Measurements from ENCODE around the gene SSC5D.
A peak's percentile ranks its signal among the peaks of the same experiment; 100 is the strongest.
"Not testable (repeated sequence)": the region's sequence is repeated elsewhere in the genome, so short reads cannot be mapped to it uniquely, and the experiment has no call there.

The SSC5D gene

DNA sequence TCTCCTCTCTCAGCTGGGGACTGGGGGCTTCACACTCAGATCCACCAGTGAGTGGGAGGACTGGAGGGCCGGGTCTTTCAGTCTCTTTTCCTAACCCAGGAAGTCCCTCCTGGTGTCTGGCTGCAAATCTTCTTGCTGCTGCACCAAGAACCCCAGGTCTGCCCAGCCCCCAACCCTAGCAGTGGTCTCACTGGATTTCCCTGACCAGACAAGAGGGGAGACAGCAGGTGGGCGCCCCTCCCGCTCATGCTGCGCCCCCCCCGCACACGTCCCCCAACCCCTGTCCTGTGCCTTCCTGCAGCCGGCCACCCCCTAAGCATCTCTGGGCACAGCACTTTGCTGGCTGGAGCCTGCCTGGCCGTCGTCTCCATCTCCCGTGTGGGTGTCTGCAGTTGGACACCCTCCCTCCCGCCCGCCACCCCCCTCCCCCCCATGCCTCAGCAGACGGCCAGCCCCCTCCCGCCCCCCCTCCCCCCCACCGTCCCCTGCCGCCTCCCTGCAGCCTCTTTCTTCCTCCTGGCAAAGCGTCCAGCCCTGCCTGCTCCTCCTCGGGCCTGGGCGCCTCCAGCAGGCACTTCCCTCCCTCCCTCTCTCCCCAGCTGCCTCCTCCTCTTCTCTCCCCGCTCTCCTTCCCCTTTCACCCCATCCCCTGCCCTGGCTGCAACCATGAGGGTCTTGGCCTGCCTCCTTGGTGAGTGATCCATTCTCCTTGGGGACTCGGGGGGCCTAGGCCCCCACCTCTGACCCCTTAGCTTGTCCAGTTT lies at the start of gene SSC5D:
Gene SSC5D, plus strand, starts transcription at position 513 of the 764 bp plus-strand sequence. Its CDS starts 154 bp downstream, at position 667.
- no peak for DNase-seq (ENCODE audit: low spot score)

DNA sequence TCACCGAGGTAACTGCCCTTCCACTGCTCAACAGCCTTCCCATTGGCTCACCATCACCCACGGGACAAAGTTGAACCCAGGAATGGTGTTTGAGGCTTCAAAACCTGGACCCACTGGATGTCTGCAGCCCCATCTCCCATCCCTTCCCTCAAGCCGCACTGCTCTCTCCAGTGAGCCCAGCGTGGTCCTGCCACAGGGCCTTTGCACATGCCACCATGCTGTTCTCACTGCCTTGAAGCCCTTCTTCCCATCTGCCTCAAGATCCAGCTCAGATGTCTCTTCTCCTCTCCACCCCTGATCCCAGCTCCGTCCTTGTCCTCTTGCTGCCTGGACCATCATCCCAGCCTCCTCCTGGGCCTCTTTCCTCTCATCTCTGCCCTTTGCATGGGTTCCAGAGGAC lies 49.2 kb upstream of the SSC5D start:
- no peak for DNase-seq (ENCODE audit: low spot score)

DNA sequence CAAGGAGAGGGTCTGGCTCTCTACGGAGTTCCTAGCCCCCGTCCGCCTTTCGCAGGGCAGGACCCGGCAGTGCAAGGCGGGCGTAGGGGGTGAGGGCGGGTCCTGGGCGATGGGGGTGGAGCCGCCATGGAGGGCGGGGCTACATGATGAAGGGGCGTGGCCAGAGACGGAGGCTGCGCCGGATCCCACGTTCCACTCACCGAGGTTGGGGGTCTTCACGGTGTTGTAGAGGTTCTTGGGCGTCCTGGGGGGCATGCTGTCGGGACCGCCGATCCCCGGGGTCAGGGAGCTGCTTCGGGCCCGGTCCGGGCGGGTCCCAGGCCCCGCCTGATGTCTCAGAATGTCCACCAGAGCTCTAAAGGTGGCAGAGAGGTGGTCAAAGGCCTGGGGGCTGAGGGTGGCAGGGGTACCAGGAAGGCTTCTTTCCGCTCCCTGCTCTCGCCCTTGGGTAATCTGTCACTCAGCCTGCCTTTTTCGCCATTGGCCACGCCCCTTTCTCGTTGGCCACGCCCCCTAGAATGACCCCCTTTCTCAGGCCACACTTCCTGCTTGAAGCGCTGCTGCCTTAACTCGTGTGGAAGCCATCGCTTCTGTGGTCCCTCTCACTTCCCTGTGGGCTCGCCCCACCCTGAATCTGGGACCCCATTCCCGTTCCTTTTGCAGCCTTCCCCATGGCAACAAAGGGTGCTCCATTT lies 47.7 kb upstream of the SSC5D start:
- no peak for DNase-seq (ENCODE audit: low spot score)

DNA sequence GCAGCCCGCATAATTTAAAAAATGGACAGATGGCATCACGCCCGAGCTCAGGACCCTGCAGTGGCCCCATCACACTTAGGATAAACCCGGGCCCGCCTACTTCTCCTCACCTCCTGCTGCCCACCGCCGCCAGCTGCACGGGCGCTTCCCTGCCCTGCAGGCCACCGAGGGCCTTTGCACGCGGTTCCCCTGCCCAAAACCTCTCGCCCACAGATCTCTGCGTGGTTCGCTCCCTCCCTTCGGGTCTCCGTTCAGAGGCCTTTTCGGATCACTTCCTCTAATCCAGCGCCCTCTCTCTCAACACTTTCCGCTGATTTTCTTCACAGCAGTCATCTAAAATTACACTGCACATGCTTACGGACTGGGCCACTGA lies 46.9 kb upstream of the SSC5D start:
- DNase-seq (ENCODE audit: low spot score): no peak

DNA sequence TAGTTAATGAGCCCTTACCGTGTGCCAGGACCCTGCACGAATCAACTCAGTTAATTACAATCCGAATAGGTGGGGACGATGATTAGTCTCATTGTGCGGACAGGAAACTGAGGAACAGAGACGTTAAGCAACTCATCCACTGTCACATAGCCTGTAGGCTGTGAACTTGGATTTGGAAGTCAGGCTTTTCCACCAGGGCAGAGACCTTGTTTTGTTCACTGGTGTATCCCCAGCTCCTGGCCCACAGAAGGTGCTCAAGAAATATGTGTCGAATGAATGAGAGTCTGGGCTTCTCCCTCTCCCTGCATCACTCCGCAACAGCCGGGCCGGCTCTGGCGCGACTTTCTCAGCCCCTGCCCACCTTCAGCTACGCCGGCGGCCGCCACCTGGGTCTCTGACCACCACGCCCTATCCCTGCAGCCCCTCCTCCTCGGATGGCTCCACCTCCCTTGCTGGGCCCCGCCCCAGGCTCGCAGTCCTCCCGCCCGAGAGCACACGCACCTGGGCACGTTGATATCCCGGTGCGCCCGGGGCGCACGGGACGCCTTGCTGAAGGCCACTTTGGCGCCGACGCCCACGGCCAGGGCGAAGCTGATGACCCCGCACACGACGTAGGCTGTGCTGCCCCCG lies 46.4 kb upstream of the SSC5D start:
- no peak for DNase-seq (ENCODE audit: low spot score)

DNA sequence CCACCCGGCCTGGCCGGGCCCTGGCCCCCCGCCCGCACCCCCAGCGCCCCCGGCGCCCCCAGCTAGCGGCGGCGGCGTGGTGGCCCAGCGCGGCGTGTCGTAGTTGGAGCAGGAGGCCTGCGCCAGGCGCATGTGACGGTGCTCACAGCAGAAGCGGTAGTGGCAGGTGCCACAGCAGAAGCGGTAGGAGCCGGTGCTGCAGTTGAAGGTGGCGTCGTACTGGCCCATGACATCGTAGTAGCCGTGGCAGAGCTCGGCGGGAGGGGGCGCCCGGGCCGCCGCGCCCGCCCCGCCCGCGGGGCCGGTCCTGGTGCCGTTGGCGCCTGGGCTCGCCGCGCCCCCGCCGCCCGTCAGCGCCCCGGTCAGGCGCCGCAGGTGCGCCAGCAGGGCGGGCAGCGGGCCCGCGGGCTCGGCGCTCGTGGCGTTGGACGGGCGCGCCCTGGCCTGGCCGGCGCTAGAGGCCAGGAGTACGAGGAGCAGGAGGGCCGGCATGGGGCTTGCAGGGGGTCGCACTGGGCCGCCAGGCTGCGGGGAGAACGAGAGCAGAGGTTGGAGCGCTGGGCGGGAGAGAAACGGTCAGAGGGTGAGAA lies 45.8 kb upstream of the SSC5D start:
- DNase-seq (ENCODE audit: low spot score): no peak

DNA sequence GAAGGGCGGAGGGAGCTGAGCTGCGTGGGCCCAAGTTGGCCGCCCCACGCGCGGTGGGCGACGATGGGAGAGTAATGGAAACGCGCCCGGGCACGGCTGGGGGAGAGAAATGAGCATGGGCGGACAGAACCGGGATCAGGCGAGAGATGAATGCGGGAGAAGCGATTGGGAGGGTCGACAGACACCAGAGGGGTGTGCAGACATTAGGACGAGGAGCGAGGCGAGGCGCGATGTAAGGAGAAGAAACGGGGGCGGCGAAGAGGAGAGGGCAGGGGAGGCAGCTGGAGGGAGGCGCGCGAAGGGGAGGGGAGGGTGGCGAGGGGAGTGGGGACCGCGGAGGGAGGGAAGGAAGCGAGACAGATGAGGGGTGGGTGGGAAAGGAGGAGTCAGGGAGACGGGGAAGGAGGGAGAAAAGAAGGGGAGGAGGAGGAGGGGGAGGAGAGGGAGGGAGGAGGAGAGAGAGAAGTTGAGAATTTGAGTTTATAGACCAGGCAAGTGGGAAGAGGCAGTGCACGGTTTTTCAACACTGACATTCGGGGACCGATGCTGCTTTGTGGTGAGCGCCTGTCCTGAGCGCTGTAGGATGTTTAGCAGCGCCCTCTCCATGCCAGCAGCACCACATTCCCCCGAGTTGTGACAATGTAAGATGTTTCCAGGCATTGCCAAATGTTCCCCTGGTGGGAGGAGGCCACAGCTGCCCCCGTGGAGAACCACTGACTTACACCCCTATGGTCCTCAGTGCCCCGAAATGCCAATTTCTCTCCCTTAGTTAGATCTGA lies 45.0 kb upstream of the SSC5D start, which contains the start of gene SHISA7:
Gene SHISA7, minus strand, starts transcription at position 256 of the 779 bp plus-strand sequence. CDS start 437 bp downstream, outside the sequence.
- no peak for DNase-seq (ENCODE audit: low spot score)

DNA sequence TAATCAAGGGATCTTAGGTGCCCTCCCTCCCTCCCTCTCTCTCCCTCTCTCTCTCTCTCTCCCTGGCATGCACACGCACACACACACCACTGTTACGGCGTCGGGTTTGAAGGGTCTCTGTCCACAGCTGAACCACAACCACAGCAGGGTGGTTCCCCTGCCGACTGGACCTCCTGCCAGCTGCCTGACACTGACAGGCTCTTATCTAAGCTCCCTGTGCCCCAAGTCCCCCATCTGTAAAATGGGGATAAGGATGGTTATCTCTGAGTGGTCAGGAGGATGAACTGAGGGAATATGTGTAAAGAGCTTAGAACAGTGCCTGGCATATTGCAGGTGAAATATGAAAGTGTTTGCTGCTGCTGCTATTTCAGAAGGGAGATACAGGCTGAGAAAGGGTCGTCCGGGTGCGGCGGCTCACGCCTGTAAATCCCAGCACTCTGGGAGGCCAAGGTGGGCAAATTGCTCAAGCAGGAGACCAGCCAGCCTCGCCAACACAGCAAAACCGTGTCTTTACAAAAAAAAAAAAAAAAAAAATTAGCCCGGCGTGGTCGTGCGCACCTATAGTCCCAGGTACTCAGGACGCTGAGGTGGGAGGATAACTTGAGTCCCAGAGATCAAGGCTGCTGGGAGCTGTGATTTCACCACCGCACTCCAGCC lies 44.3 kb upstream of the SSC5D start:
- no peak for DNase-seq (ENCODE audit: low spot score)

DNA sequence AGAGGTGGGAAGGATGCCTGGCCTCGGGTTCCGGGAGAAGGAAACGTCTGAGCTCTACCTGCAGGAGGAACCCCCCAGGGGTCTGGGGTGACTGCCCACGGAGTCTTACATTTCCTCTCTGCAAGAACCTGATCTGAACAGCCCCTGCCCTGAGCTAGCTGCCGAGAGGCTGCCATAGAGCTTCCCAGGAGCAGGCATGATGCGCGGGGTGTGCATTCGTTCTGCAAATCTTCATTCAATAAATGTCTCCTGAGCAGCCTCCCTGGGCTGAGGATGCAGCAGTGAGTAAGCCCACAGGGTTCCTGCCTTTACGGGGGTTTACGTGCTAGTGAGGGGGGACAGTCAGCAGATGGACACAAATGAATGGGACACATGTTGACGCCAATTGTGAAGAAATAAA lies 43.6 kb upstream of the SSC5D start:
- DNase-seq (ENCODE audit: low spot score): no peak

DNA sequence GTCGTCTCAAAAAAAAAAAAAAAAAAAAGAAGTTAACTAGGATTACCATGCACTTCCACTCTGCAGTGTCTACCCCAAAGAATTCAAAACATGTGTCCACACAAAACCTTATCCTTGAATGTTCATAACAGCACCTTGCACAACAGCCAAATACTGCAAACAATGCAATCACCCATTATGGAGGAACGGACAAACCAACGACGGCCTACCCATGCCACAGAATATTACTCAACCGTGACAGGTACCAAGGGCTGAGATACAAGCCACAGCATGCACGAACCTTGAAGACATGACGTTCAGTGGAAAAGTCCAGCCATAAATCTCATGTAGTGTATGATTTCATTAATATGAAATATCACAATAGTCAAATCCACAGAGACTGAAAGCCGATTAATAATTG lies 42.2 kb upstream of the SSC5D start:
- no peak for DNase-seq (ENCODE audit: low spot score)

DNA sequence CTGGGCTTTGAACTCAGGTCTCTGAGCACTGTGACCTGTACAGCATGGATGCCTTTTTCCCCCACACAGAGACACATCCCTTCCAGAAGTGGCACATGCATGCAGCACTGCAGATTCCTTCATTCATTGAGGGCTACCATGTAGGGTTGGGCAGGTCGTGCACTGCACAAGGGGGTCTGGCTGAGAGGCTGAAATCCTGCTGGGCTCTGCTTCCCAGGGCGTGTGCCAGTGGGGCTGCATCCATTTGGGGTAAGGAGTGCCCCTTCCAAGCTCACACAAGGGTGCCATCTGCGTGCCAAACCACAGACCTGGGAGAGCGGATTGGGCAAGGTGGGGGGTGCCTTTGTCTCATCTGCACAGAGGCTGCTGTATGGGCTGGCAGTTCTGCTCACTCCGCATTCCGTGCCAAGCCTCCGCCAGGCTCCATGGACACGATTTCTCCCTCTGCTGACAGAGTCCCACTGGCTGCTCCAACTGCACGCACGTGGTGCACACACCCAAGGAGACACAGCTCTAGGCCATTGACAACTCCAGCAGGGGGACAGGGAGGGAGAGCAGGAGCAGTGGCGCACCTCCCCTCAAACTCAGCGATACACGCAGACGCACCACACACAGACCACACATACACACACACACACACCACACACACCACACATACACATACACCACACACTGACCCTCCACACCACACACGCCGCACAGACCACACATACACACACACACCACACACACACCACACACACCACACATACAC lies 40.6 kb upstream of the SSC5D start:
- DNase-seq (ENCODE audit: low spot score): no peak

DNA sequence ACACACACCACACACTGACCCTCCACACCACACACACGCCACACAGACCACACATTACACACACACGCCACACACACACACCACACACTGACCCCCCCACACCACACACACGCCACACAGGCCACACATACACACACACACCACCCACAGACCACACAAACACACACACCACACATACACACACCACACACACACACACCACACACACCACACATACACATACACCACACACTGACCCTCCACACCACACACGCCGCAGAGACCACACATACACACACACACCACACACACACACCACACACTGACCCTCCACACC lies 40.1 kb upstream of the SSC5D start:
- DNase-seq (ENCODE audit: low spot score): not testable (repeated sequence)

DNA sequence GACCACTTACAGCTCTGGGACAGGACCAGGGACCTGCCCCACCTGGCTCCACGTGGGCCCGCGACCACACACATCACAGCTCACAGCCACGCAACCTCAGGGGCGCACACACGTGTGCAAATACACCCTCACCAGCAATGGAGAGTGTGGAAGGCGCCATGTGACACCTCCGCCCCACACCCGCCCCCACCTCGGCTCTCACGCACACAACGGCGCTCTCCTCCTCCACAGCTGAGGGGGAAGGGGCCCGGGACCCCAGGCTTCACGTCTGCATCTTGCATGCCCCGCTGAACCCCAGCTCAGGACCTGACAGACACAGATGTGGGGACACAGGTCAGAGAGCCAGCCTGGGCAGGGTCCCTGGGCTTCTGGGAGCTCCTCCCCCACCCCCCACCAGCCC lies 38.8 kb upstream of the SSC5D start:
- DNase-seq (ENCODE audit: low spot score): no peak

DNA sequence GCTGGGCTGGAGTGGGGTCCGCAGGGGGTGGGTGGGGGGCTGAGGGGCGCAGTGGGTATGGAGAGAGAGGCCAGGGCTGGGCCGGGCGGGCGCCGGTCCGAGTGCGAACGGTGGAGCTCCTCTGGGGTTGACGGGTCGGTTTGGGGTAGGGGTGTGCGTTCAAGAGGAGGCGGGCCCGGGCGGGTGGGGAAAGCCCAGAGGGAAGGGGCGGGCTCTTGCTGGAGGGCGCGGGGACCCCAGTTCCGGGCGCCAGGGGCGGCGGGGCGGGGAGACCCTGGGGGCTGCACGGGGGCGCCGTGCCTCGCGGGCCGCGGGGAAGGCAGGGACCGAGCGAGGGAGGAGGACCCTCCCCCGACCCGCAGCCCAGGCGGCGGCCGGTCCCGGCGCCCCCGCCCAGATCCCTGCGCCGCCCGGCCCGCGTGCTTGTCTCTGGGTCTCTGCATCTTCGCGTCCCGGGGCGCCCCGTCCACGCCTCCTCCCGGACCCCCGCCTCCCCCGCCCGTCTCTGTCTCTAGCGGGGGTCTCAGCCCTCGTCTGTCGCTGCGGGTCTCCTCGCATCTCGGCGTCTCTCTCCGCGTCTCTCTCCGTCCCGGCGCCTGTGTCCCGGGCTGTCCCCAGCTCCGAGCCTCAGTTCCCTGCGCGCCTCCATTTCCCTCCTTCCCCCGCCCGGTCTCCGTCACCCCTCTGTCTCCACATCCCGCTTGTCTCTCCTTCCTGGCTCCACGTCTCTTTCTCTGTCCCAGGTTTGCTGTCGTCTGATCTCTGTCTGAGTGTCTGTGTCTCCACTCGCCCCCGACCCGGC lies 36.9 kb upstream of the SSC5D start:
- DNase-seq (ENCODE audit: low spot score): no peak

DNA sequence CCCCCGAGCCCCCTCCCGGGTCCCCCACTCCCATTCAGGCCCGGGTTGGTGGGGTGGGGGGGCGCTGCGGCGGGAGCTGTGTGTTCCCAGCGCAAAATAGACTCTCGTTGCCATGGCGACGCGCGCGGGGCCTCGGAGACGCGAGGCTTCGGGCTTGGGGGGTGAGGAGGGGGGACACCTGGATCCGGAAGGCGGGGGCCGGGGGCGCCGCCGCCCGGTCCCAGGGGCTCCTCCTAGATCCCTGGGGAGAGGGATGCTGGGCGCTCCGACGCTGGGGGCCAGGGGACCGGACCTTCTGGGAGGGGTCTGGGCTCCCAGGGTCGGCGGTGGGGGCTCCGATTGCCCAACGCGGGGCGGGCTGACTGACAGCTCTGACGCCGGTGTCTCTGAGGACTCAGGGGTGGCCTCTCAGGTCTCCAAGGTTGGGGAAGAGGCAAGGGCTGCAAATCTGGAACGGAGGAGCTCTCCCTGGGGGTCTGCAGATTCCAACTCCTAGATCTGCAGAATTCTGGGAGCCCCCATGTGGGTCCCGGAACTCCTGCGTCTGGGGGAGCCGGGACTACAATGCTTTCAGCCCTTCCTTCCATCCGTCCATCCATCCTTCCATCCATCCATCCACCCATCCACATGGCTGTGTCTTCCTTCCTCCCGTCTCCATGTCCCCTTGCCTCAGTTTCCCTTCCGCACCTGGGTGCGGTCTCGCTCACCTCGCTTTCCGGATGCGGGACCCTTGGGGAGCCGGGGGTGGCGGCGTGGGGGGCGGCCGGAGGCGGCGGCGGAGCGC lies 36.1 kb upstream of the SSC5D start:
- no peak for DNase-seq (ENCODE audit: low spot score)

DNA sequence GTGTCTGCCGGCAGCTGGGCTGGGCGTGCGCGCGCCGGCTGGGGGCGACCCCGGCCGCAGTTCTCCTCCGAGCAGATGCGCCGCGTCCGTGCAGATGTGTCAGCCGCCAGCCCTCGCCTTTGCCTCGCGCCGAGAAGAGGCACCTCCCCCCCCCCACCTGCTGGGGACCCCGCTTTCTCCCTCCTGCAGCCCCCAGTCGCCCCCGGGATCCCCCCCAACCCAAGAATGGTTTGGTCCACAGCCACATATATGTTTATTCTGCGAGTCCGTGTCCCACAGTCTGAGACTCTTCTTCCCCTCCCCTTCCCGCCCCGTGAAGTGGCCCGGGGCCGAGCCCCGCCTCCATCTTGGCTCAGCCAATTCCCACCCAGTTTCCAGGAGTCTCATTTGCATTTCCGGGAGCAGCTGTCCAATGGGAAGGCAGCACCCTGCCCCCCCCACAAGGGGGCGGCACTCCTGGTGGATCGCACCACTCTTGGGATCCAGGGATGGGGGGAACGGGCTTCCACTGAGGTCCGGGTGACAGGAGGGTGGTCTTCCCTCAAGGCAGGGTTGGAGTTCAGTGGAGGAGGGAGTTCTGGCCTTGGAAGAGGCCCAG lies 35.4 kb upstream of the SSC5D start:
- peak; percentile 85 for DNase-seq (ENCODE audit: low spot score)

DNA sequence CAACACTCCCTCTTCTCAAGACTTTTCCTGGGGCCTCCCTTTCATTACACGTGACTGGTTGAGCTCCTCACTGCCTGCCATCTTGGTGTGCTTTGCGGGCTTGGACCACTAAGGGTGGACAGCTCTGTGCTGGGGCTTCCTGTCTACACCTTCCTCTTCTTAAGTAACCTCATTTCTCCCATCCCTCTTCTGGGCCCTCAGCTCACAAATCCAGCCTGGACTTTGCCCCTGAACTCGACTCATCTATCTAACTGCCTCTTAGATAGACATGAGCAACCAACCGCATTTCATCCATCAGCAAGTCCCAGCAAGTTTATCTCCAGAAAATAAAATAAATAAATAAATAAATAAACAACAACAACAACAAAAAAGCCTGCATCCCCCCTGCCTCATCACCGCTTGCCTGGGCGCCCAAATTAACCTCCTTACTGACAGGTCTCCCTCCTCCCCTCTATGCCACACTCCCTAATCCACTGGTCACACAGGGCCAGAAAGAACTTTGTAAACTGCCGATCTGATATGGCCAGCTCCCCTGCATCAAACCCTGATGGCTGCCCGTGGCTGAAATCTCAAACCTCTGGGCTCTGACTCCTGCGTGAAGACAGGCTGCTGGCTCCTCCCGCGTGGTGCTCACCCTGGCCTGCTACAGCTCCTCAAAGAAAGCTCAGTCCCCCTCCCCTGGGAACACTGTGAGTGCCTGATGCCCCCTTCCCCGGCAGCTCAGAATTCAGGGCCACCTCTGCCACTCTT lies 34.5 kb upstream of the SSC5D start:
- DNase-seq (ENCODE audit: low spot score): no peak

DNA sequence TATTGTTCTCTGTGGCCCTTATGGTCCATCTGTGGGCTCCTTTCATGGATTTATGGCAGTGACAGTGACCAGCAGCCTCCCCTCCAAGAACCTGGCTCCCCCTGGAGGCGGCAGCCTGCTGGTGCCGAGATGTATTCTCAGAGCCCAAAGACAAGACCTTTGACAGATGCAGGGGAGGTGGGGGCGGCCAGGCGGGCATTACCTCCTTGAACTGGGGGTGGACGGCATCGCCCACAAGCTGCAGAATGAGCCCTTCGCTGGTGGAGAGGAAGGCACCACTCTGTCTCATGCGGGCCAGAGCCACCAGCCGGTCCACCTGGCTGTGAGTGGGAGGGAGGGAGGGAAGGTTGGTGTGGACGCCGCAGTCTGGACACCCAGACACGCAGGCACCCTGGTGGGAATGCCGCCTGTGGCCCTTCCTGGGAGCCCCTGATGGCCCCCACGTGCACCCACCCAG lies 33.4 kb upstream of the SSC5D start:
- DNase-seq (ENCODE audit: low spot score): peak; percentile 93
